Transverse colon (tissue), 4 donors: Measurements from ENCODE around the gene PLEKHG4B.

Experiments
- CTCF ChIP-seq, 5 experiments: fragments of 200-600 bp in 3 of 5; fragments of 450-650 bp in 2 of 5; sonication (generic) in 3 of 5; IDR thresholded peaks; 1 replicate in 2 of 5; 2 replicates in 3 of 5; pipeline ENCODE4 v1.5.1; 2016 to 2017; ENCODE audit warnings: antibody characterized with exemption in 5 of 5, inconsistent platforms in 3 of 5, mild to moderate bottlenecking in 2 of 5, moderate library complexity in 1 of 5
- POLR2A ChIP-seq: fragments of 450-650 bp; IDR thresholded peaks from one replicate; pipeline ENCODE4 v1.6.1; 2016; ENCODE audit warnings: antibody characterized with exemption, mild to moderate bottlenecking, moderate library complexity
- POLR2AphosphoS5 ChIP-seq, 3 donors: sonication (generic); formaldehyde crosslinking; IDR thresholded peaks; one replicate each; pipeline ENCODE4 v1.6.1; 2016; ENCODE audit warnings: antibody characterized with exemption in 3 of 3

GRCh38 chr5:90590-91547 lies 1.1 kb upstream of the PLEKHG4B start:
- no peak for TF ChIP-seq CTCF (IDR thresholded peaks at IDR 0.05)
- no peak for TF ChIP-seq POLR2A
- TF ChIP-seq POLR2AphosphoS5 (IDR thresholded peaks at IDR 0.05) = no peak
